Astrocyte of the spinal cord (primary cell): ENCODE measurements around the gene GNG14.
"Not testable (repeated sequence)": the region's sequence is repeated elsewhere in the genome, so short reads cannot be mapped to it uniquely, and the experiment has no call there.

ENCODE experiments used
- DNase-seq: peaks from one replicate; pipeline ENCODE4 v3.0.0; 2011; ENCODE audit warnings: low read depth, low spot score
- H3K4me3 ChIP-seq: 2 replicates; pipeline ENCODE4 v1.5.1; 2011; ENCODE audit warnings: low read depth, mild to moderate bottlenecking, low read length, moderate library complexity
- CTCF ChIP-seq: IDR thresholded peaks from 2 replicates; pipeline ENCODE4 v1.5.1; 2012; ENCODE audit warnings: low read depth, mild to moderate bottlenecking, low read length, inconsistent platforms
- in situ Hi-C: cut with HindIII; loops from 2 replicates; pipeline ENCODE4 v1.10.0; 2017; ENCODE audit warnings: low sequenced_read_pairs

The GNG14 gene

GRCh38 chr19:12687496-12688196, at the start of gene GNG14:
Gene GNG14, plus strand, starts transcription at chr19:12687998. Its CDS starts 51 bp downstream, at chr19:12688049.
- TF ChIP-seq CTCF, result no peak
- H3K4me3 ChIP-seq, result no peak within 1 kb of the TSS
- DNase-seq, result no peak
- in situ Hi-C loops, result no loop called here

- DNase-seq, result no peak
- in situ Hi-C loops, result no loop called here
- H3K4me3 ChIP-seq, result no peak overlapping the region
- no peak for TF ChIP-seq CTCF
Measured at GRCh38 chr19:12638611-12639182, 49.1 kb upstream of the GNG14 start.

- H3K4me3 ChIP-seq, result no peak overlapping the region
- in situ Hi-C loops, result no loop called here
- peak; percentile 71 for DNase-seq
- TF ChIP-seq CTCF, result peak; percentile 76
Measured at GRCh38 chr19:12639901-12640613, 47.7 kb upstream of the GNG14 start.

GRCh38 chr19:12641456-12641855, 46.3 kb upstream of the GNG14 start:
- in situ Hi-C loops, result no loop called here
- DNase-seq, result no peak
- no peak for TF ChIP-seq CTCF
- no peak overlapping the region for H3K4me3 ChIP-seq

- in situ Hi-C loops, result no loop called here
- H3K4me3 ChIP-seq, result no peak overlapping the region
- no peak for TF ChIP-seq CTCF
- no peak for DNase-seq
Measured at GRCh38 chr19:12642506-12642905, 45.3 kb upstream of the GNG14 start.

- H3K4me3 ChIP-seq, in situ Hi-C loops, DNase-seq: not testable (repeated sequence)
Measured at GRCh38 chr19:12643716-12644115, 44.1 kb upstream of the GNG14 start.

GRCh38 chr19:12646551-12646950, 41.2 kb upstream of the GNG14 start:
- no peak for TF ChIP-seq CTCF

More at GRCh38 chr19:12646551-12646950, 41.2 kb upstream of the GNG14 start:
- H3K4me3 ChIP-seq, result no peak overlapping the region
- no peak for DNase-seq
- in situ Hi-C loops, result no loop called here
